Activated T-helper 1 cell treated with Interleukin-2 at 50 U/mL for 16 hours (primary cell): Measurements from ENCODE around the gene ST3GAL4.
A peak's percentile ranks its signal among the peaks of the same experiment; 100 is the strongest.
"Not testable (repeated sequence)": the region's sequence is repeated elsewhere in the genome, so short reads cannot be mapped to it uniquely, and the experiment has no call there.

Experiments
- DNase-seq: peaks from one replicate; pipeline ENCODE4 v3.0.0-alpha.2; 2020; ENCODE audit warnings: low read depth

ST3GAL4 gene, protein sequence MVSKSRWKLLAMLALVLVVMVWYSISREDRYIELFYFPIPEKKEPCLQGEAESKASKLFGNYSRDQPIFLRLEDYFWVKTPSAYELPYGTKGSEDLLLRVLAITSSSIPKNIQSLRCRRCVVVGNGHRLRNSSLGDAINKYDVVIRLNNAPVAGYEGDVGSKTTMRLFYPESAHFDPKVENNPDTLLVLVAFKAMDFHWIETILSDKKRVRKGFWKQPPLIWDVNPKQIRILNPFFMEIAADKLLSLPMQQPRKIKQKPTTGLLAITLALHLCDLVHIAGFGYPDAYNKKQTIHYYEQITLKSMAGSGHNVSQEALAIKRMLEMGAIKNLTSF

DNA sequence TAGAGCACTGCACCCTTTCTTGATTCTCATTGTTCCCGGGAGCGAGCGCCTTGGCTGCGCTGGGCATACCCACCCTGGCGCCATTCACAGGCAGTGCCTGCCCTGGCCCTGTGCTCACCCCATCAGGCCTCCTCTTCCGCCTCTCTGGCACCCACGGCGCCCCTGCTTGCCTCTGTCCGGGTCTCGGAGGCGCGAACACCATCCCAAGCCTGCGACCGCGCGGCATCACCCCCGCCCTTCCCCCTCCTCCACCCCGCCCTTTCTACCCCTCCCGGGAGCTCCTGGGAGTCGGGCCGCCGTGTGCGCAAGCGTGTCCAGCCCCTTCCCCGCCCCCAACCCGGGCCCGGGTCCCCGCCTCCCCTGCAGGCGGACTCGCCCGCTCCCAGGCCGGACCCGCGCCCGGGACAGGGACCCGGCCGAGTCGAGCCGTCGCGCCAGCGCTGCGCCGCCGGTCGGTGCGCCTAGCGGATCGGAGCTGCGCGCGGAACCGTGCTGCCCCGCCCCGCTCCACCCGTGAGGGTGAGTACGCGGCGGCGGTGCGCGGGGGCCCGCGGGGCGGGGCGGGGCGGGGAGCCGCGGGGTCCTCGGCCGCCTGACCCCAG lies at the start of gene ST3GAL4:
ST3GAL4 (plus strand) TSS at position 363 of the 602 bp plus-strand sequence. CDS start 50,470 bp downstream, outside the sequence.
- peak; percentile 29 for DNase-seq

- DNase-seq, result no peak
Measured at GRCh38 chr11:126305699-126306098, 49.8 kb upstream of the ST3GAL4 start.

DNA sequence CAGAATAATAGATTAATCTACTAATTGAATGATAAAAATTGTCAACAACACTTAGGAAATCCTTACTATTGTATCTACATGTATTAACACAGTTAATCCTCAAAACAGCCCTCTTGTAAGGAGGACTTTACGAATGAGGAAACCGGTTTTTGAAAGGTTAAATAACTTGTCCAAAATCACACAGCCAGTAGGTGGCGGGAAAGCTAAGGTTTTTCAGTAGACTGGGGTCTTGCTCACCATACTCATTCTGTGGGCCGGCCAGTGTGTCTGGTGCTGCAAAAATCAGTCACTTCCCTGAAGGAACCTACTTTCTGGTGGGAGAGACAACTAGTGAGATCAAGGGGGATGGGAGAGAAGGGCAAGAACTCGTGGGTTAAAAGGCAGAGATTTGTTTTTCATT lies 47.8 kb upstream of the ST3GAL4 start:
- no peak for DNase-seq

DNA sequence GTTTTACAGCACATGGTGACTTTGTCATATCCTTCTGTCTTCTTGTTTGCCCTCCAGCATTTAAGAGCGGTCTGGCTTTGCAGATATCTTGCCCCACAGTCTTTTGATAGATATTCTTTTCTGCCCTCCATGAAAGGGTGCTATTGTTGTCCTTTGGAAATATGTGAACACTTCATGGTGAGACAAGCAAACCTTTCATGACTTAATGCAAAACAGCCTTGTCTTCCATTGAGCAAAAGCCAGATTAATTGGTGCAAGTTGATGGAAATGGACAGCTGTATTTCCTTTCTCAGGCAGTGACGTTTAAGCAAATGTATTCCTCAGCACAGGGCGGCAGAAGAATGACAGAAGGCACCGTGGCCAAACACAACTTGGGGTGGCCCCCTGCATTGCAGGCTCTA lies 47.2 kb upstream of the ST3GAL4 start:
- no peak for DNase-seq

- DNase-seq, result not testable (repeated sequence)
Measured at GRCh38 chr11:126308771-126309170, 46.7 kb upstream of the ST3GAL4 start.

DNA sequence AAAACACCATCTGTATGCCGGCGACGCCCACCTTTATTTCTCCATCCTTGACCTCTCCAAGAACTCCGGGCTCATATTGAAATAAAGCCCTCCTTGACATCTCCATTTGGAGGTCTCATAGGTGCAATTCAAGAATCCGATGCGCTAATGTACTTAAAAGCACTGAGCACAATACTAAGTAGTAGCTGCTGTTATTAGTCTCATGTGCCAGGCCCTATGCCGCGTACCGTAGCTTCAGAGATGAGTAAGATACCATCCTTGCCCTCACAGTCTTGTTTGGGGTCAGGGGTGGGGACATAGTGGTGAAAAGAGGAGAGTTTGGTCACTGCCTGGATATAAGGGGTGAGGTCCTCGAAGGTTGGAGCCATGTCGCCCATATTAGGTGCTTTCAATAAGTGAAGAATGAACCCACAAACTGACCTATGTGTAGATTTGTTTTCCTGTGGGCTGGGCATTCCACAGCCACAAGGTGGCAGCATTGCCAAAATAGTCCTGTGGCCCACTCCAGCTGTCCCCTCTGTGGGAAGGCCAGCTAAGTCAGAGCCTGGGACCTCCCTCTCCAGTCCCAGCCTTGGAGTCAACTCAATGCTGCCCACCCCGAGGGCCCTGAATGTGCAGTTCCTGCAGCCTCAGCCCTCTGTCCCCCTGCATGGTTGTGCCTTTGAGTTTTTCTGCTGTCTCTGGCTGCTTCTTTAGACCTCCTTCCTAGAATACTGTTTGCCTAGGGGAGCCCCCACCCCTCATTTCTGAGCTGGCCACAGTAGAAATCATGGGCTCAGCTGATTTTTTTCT lies 45.1 kb upstream of the ST3GAL4 start:
- DNase-seq, result peak; percentile 25

DNA sequence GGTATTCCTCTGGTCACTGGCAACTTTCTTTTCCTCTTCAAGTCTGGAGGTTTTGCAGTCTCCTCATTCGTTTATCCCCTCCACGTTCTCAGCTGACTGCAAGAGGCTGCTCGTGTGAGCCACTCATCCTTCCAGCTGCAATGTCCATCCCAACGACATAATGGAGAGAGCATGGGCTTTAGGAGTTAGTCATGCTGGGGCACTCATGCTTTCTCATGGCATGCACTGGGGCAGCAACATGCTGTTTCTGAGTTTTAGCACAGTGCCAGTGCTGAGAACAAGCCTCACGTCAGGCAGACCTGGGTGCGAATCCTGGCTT lies 44.5 kb upstream of the ST3GAL4 start:
- no peak for DNase-seq

DNA sequence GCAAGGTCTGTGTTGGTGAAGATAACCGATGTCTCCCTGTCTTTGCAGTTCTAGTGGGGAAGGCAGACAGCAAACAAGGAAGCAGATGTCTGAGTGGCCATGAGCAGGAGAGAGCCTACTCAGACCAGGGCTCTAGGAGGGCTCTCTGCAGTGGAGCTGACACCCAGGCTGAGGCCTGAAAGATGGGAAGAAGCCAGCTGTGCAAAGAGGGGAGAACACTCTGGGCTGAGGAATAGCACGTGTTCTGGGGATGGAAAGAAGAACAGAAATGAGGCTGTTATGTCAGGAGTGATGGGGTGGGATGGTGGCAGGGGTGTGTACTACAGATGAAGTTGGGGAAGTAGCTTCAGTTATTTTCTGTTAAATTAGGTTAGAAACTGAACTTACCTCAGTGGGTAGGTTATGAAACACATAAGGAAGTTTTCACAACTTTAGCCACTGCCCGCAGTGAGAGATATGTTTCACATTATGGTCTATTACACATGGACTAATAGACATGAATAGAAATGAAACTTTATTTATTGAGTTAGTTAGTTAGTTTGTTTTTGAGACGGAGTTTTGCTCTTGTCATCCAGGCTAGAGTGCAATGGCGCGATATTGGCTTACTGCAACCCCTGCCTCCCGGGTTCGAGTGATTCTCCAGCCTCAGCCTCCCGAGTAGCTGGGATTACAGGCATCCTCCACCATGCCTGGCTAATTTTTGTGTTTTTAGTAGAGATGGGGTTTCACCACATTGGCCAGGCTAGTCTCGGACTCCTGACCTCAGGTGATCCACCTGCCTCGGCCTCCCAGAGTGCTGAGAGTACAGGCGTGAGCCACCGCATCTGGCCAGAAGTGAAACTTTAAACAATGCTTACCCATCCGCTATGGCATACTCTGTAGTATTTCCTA lies 43.8 kb upstream of the ST3GAL4 start:
- no peak for DNase-seq

DNA sequence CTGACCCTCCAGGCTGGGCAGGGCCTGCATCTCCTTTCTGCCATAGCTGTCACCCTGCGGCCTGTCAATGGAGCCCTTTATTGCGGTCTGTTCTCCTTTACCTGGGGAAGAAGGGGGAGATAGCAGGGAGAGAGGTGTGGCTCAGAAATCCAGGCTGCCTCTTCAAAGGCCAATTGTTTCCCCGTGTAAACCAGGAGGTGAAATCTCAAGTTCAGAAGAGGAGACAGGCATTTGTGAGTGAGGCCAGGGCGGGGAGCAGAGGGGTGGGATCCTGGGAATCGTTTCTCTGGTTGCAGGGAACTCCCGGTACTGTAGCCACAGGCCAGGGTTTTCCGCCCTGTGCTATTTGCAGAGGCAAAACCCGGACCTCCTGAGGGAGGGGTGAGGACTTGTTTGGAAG lies 42.5 kb upstream of the ST3GAL4 start:
- DNase-seq, result no peak

DNA sequence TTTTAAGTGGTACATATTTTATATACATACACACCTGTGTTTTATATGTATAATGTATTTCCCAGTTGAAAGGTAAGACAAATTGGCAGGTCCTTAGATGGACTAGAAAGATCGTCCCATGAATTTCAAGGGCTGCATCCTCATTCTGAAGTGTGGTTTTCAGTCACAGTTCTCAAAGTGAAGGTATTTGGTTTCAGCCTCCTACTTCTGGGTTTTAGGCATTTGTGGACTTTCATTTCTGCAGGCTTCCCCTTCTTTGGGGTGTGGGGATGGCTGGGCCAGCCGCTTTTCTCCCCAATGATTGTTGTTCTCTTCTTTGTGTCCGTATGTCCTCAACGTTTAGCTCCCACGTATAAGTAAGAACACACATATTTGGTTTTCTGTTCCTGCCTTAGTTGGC lies 41.7 kb upstream of the ST3GAL4 start:
- no peak for DNase-seq

GRCh38 chr11:126317432-126317755 lies 38.1 kb upstream of the ST3GAL4 start:
- no peak for DNase-seq

- no peak for DNase-seq
Measured at GRCh38 chr11:126317756-126318573, 37.5 kb upstream of the ST3GAL4 start.

DNA sequence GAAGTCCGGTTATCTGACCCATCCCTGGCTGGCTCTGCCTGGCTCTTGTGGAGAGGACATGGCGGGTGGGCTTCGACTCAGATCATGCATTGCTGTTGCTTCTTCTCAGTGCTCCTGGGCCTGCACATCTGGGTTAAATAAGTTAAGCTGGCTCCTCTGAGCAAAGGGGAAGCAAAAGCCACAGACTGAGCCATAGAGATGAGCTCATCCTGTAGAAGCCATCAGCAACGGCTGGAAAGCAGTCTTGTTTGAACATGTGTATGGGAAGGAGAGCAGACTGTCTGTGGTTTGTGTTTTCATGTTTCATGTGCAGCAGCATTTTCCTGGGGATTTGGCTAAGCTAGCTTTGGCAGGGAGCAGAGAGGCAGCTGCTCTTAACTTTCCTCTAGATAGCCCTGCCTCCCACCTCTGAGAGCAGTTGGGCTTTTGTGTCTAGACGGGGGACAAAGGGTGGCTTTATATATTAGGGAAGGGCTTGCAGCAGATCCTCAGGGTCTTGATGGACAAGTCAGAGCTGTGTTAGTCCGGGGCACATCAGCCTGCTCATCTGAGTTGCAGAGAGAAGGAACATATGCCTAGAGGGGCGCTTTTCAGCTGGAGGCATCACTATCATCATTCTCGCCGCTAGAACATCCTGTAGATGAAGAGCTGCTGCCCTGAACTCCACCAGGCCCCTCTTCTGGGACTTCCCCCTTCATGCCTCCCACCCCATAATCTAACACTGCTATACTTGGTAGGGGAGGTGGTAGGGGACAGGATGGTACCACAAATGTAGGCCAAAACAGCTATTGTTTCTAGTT lies 36.7 kb upstream of the ST3GAL4 start:
- no peak for DNase-seq

DNA sequence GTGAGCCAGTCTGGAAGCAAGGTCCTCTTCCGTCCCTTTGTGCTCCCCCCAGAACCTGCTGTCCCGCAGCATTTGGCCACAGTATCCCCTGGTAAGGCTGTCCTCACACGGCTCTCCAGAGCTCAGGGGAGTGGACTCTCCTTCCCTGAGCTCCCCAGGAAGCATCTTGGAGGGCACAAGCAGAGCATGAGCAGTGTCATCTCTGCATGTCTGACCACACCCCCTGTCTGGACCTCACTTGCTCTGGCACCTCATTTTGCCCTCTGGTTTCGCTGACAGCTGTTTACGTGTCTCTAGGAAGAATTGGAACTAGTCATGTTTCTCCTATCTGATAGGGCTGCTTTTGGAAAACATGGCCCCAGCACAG lies 36.1 kb upstream of the ST3GAL4 start:
- no peak for DNase-seq

GRCh38 chr11:126322996-126323395 lies 32.5 kb upstream of the ST3GAL4 start:
- DNase-seq, result no peak

DNA sequence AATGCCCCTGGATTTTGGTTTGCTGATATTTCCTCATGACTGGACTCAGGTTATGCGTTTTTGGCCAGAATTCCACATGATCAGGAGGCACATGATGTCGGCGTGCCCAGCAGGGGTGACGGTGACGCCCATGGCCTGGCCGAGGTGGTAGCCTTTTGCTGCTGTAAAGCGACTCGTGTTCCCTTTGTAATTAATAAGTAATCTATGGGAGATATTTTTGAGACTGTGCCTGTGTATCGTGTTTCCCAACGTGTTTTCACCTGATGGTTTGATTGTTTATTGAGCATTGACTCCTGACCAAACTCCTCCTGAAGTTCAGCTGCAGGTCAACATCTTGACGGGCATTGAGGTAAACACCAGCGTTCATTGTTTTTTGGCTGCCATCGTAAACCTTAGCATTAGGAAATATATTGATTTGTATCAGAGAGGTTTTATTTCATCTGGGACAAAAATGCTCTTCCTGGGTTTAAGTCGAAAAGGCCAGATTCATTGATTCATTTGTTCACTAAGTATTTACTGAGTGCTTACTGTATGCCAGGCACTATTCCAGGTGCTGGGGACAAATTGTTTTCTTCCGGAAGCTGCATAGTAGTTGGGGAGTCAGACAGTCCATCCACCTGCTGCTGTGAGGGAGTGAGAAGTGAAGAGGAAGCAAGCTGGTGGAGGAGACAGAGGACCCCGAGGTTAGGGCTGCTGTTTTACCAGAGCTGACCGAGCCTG lies 28.0 kb upstream of the ST3GAL4 start:
- DNase-seq, result no peak

DNA sequence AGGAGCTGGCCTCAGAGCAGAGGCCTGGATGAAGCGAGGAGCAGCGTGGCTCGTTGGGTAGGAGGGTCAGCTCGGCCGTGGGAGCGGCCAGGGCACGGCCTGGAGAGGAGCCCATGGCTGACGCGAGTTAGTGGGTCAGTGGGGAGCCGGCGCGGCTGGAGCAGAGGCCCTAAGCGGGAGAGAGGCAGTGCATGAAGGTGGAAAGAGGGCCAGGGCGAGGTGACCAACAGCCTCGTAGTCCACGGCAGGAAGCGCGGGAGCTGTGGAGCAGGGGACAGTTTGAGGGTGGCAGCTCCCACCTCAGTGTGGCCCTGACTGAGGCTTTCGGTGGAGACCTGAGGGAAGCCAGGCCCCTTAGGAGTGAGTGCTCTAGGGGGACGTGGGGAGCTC lies 27.5 kb upstream of the ST3GAL4 start:
- no peak for DNase-seq

DNA sequence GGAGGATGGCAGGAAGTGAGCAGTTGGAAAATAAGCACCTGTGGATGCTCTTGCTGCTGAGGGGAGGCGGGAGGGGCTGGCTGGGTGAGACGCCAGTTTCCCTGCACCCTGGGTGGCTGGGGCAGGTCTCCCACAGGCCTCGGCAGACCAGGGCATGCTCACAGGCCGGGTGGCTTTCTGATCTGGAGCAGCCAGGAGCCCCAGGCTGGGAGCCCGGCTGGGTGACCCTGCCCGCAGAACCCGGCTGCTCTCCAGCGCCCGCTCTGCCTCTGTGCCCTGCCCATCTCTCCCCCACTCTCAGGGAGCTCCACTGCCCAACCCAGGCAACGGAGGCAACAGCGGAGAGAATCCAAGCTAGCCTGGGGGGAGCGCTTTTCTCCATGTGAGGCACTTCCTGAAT lies 27.0 kb upstream of the ST3GAL4 start:
- DNase-seq, result no peak

GRCh38 chr11:126328938-126329643 lies 26.4 kb upstream of the ST3GAL4 start:
- DNase-seq, result no peak
